ENCODE data around the gene EEIG2. TPM values are rescaled to one million over a fixed set of nuclear protein-coding genes. Genes with fewer than 3 reads are reported as not detected.

The EEIG2 gene
- total RNA-seq, 1 donor from 2014 or later: 93.1 TPM

DNA sequence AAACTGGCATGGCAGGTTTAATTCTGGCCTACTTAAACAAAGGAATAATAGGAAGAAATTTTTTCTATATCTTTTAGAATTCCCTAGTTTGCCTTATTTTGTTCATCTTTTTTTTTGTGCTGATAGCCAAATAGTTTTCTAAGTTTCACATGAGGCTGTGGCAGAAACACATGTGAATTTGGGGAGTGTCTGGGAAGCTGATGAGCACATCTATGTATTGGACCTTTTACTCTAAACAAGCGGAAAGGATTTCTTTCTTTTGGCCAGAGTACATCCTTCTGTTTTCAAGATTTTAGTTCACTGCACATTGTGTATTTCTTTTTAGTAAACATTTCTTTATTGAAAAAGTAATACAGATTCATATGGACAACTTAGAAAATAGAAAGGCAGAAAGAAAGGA lies 5.6 kb downstream of the EEIG2 start:
- Mint-ChIP-seq H3K4me1 (ENCODE audit: low read depth, unreplicated experiment) (peaks cover 28% of the 10 kb centered on the region), H3K27ac (ENCODE audit: unreplicated experiment) (peak overlapping the region; percentile 71), H3K27me3 (ENCODE audit: unreplicated experiment) (peaks cover 4% of the 10 kb centered on the region), H3K9me3 (ENCODE audit: unreplicated experiment) (peaks cover 6% of the 10 kb centered on the region), H3K4me3 (ENCODE audit: unreplicated experiment) (peak overlapping the region; percentile 72), H3K36me3 (ENCODE audit: unreplicated experiment) (no peaks in the 10 kb centered on the region)
- DNase-seq: no peak
- TF ChIP-seq, protein P1, sequence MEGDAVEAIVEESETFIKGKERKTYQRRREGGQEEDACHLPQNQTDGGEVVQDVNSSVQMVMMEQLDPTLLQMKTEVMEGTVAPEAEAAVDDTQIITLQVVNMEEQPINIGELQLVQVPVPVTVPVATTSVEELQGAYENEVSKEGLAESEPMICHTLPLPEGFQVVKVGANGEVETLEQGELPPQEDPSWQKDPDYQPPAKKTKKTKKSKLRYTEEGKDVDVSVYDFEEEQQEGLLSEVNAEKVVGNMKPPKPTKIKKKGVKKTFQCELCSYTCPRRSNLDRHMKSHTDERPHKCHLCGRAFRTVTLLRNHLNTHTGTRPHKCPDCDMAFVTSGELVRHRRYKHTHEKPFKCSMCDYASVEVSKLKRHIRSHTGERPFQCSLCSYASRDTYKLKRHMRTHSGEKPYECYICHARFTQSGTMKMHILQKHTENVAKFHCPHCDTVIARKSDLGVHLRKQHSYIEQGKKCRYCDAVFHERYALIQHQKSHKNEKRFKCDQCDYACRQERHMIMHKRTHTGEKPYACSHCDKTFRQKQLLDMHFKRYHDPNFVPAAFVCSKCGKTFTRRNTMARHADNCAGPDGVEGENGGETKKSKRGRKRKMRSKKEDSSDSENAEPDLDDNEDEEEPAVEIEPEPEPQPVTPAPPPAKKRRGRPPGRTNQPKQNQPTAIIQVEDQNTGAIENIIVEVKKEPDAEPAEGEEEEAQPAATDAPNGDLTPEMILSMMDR (IDR thresholded peaks at IDR 0.05; ENCODE audit: partially characterized antibody, unreplicated experiment): no peak

DNA sequence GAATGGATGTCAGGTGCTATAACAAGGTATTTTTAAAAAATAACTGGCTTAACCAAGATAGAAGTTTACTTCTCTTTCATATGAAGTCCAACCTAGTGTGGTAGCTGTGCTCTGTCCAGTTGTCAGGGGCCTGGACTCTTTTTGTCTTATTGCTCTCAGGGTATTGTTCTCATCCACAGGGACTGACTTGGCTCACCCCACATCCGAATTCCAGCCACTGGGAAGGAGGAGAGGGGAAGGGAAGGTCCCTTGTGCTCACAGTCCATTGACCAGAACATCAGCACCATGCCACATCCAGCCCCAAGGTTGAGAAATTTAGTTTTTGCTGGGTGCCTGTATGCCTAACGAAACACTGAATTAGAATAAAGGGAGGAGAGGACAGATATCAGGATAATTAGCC lies 8.7 kb downstream of the EEIG2 start:
- H3K9me3 Mint-ChIP-seq (ENCODE audit: unreplicated experiment): peaks cover under 1% of the 10 kb centered on the region
- TF ChIP-seq, protein P1 (IDR thresholded peaks at IDR 0.05; ENCODE audit: partially characterized antibody, unreplicated experiment): no peak
- H3K27ac Mint-ChIP-seq (ENCODE audit: unreplicated experiment): no peak overlapping the region
- no peak for DNase-seq
- no peaks in the 10 kb centered on the region for H3K27me3 Mint-ChIP-seq (ENCODE audit: unreplicated experiment)
- no peak overlapping the region for H3K4me3 Mint-ChIP-seq (ENCODE audit: unreplicated experiment)
- H3K36me3 Mint-ChIP-seq (ENCODE audit: unreplicated experiment): no peaks in the 10 kb centered on the region
- H3K4me1 Mint-ChIP-seq (ENCODE audit: low read depth, unreplicated experiment): peaks cover 24% of the 10 kb centered on the region

DNA sequence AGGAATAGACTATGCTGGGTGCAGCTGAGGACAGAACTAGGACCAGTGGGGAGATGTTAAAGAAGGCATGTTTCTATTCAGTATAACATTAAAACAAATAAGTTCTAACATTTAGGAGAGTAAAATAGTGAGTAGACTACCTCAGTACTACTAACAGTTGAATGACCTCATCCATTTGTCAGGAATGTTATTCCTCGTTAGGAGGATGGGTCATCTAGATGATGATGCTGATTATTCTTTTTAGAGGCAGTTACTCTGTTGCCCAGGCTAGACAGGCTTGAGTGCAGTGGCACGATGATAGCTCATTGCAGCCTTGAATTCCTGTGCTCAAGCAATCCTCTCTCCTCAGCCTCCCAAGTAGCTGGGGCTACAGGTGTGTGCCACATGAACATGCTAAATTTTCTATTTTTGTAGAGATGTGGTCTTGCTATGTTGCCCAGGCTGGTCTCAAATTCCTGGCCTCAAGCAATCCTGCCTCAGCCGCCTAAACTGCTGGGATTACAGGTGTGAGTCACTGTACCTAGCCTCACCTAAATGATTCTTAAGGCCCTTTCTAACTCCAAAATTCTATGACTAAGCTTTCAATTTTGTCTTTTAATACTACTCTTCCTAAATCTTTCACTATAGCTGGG lies 9.3 kb downstream of the EEIG2 start:
- peaks cover 2% of the 10 kb centered on the region for H3K9me3 Mint-ChIP-seq (ENCODE audit: unreplicated experiment)
- DNase-seq: no peak
- peaks cover 2% of the 10 kb centered on the region for H3K27me3 Mint-ChIP-seq (ENCODE audit: unreplicated experiment)
- H3K4me3 Mint-ChIP-seq (ENCODE audit: unreplicated experiment): no peak overlapping the region
- H3K4me1 Mint-ChIP-seq (ENCODE audit: low read depth, unreplicated experiment): peaks cover 19% of the 10 kb centered on the region
- TF ChIP-seq, protein P1 (IDR thresholded peaks at IDR 0.05; ENCODE audit: partially characterized antibody, unreplicated experiment): no peak
- H3K36me3 Mint-ChIP-seq (ENCODE audit: unreplicated experiment): no peaks in the 10 kb centered on the region
- H3K27ac Mint-ChIP-seq (ENCODE audit: unreplicated experiment): no peak overlapping the region

DNA sequence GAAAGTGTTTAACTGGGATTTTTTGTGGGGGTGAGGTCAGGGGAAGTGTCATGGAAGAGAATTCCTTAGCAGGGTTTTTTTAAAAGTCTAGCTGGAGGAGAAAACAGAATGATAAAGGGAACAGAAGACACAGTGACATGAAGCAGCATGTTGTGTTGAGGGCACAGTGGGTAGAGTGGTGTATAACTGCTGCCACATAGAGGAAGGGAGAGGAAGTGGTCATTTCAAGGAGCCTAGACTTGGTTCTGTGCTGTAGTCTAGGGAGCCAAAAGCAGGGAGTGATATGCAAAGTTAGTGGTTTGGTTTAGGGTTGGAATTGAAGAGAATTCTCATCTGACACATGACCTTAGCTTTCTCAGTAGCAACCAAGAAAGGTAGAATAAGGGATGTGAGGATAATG lies 10.2 kb downstream of the EEIG2 start:
- Mint-ChIP-seq H3K4me3 (ENCODE audit: unreplicated experiment) (no peak overlapping the region), H3K27ac (ENCODE audit: unreplicated experiment) (no peak overlapping the region), H3K4me1 (ENCODE audit: low read depth, unreplicated experiment) (peaks cover 18% of the 10 kb centered on the region), H3K9me3 (ENCODE audit: unreplicated experiment) (peaks cover 2% of the 10 kb centered on the region), H3K27me3 (ENCODE audit: unreplicated experiment) (peaks cover 2% of the 10 kb centered on the region), H3K36me3 (ENCODE audit: unreplicated experiment) (no peaks in the 10 kb centered on the region)
- TF ChIP-seq, protein P1 (IDR thresholded peaks at IDR 0.05; ENCODE audit: partially characterized antibody, unreplicated experiment): no peak
- no peak for DNase-seq

DNA sequence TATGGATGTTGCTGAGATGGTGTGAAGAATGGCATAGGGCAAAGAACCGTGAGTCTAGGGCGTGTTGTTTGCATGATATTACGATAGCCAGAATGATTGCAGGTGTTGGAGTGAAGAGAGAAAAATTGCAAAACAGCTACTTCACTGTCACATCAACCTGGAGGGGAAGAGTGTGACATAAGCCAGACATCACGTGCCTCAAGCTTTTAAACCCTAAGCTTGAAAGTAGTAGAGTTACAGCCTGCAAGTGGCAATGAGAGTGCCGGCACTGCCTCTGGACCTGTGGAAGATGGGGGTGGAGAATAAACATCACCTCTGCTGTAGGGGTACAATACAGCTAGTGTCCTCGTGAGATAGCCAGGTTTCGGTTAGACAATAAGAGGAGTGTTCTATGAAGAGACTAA lies 11.1 kb downstream of the EEIG2 start:
- Mint-ChIP-seq H3K4me3 (ENCODE audit: unreplicated experiment) (no peak overlapping the region), H3K36me3 (ENCODE audit: unreplicated experiment) (peaks cover 5% of the 10 kb centered on the region), H3K27me3 (ENCODE audit: unreplicated experiment) (peaks cover 2% of the 10 kb centered on the region), H3K27ac (ENCODE audit: unreplicated experiment) (no peak overlapping the region), H3K9me3 (ENCODE audit: unreplicated experiment) (peaks cover 2% of the 10 kb centered on the region), H3K4me1 (ENCODE audit: low read depth, unreplicated experiment) (peaks cover 13% of the 10 kb centered on the region)
- TF ChIP-seq, protein P1 (IDR thresholded peaks at IDR 0.05; ENCODE audit: partially characterized antibody, unreplicated experiment): no peak
- no peak for DNase-seq
